ENCODE data around the gene COG3.

The COG3 gene

GRCh38 chr13:45490068-45490467, 25.3 kb downstream of the COG3 start:
- Histone ChIP-seq H3K36me3 (ENCODE audit: low read length) (peaks cover 26% of the 10 kb centered on the region), H3K4me2 (ENCODE audit: low read depth, low read length, poor library complexity, severe bottlenecking) (no peak overlapping the region), H4K20me1 (ENCODE audit: low read depth, low read length) (peaks cover 4% of the 10 kb centered on the region; the same call in 1 of the 2 replicates), H3F3A (ENCODE audit: insufficient read depth) (0 out of 2 replicates have a peak, but pooled peaks cover 6% of the 10 kb centered on the region), H3K9ac (ENCODE audit: low read length) (no peak overlapping the region), H3K4me3 (ENCODE audit: insufficient read depth, low read length, poor library complexity, severe bottlenecking) (no peak overlapping the region), H3K79me2 (ENCODE audit: insufficient read depth, low read length) (no peaks in the 10 kb centered on the region), H3K27ac (ENCODE audit: low read depth, low read length) (no peak overlapping the region), H3K27me3 (ENCODE audit: low read length) (no peaks in the 10 kb centered on the region), H3K9me2 (replicated peaks; ENCODE audit: insufficient read depth, low read length) (no peaks in the 10 kb centered on the region), H2AFZ (ENCODE audit: low read depth, low read length, severe bottlenecking) (no peak overlapping the region), H3K9me3 (ENCODE audit: insufficient read depth, low read length) (no peaks in the 10 kb centered on the region)
- no peak for TF ChIP-seq CTCF (IDR thresholded peaks at IDR 0.05; ENCODE audit: insufficient read depth, low read length, poor library complexity, severe bottlenecking)
- TF ChIP-seq EZH2phosphoT487 (conservative IDR thresholded peaks at IDR 0.05; ENCODE audit: low read length): no peak

GRCh38 chr13:45492538-45492937, 27.8 kb downstream of the COG3 start:
- Histone ChIP-seq H3K9me3 (ENCODE audit: insufficient read depth, low read length) (no peaks in the 10 kb centered on the region), H2AFZ (ENCODE audit: low read depth, low read length, severe bottlenecking) (no peak overlapping the region), H3K36me3 (ENCODE audit: low read length) (peaks cover 26% of the 10 kb centered on the region), H3K4me2 (ENCODE audit: low read depth, low read length, poor library complexity, severe bottlenecking) (no peak overlapping the region), H3K4me3 (ENCODE audit: insufficient read depth, low read length, poor library complexity, severe bottlenecking) (no peak overlapping the region), H3K79me2 (ENCODE audit: insufficient read depth, low read length) (no peaks in the 10 kb centered on the region), H3K9me2 (replicated peaks; ENCODE audit: insufficient read depth, low read length) (no peaks in the 10 kb centered on the region), H3F3A (ENCODE audit: insufficient read depth) (0 out of 2 replicates have a peak, but pooled peaks cover 6% of the 10 kb centered on the region), H4K20me1 (ENCODE audit: low read depth, low read length) (peaks cover 4% of the 10 kb centered on the region; the same call in 1 of the 2 replicates), H3K9ac (ENCODE audit: low read length) (no peak overlapping the region), H3K27me3 (ENCODE audit: low read length) (no peaks in the 10 kb centered on the region), H3K27ac (ENCODE audit: low read depth, low read length) (no peak overlapping the region)
- TF ChIP-seq EZH2phosphoT487 (conservative IDR thresholded peaks at IDR 0.05; ENCODE audit: low read length) (no peak), CTCF (IDR thresholded peaks at IDR 0.05; ENCODE audit: insufficient read depth, low read length, poor library complexity, severe bottlenecking) (no peak)

GRCh38 chr13:45496942-45497341, 32.2 kb downstream of the COG3 start:
- Histone ChIP-seq H3K36me3 (ENCODE audit: low read length) (peaks cover 25% of the 10 kb centered on the region), H3K9me2 (replicated peaks; ENCODE audit: insufficient read depth, low read length) (no peaks in the 10 kb centered on the region), H3K79me2 (ENCODE audit: insufficient read depth, low read length) (no peaks in the 10 kb centered on the region), H3F3A (ENCODE audit: insufficient read depth) (0 out of 2 replicates have a peak, but pooled peaks cover 6% of the 10 kb centered on the region), H3K27me3 (ENCODE audit: low read length) (no peaks in the 10 kb centered on the region), H3K4me3 (ENCODE audit: insufficient read depth, low read length, poor library complexity, severe bottlenecking) (no peak overlapping the region), H3K4me2 (ENCODE audit: low read depth, low read length, poor library complexity, severe bottlenecking) (no peak overlapping the region), H3K27ac (ENCODE audit: low read depth, low read length) (no peak overlapping the region), H3K9ac (ENCODE audit: low read length) (no peak overlapping the region), H3K9me3 (ENCODE audit: insufficient read depth, low read length) (no peaks in the 10 kb centered on the region), H2AFZ (ENCODE audit: low read depth, low read length, severe bottlenecking) (no peak overlapping the region), H4K20me1 (ENCODE audit: low read depth, low read length) (peaks cover 4% of the 10 kb centered on the region; the same call in 1 of the 2 replicates)
- TF ChIP-seq CTCF (IDR thresholded peaks at IDR 0.05; ENCODE audit: insufficient read depth, low read length, poor library complexity, severe bottlenecking): no peak
- TF ChIP-seq EZH2phosphoT487 (conservative IDR thresholded peaks at IDR 0.05; ENCODE audit: low read length): no peak

Data from SU-DHL-6 (cell line).